ENCODE data around the gene OR7C2.

DNA sequence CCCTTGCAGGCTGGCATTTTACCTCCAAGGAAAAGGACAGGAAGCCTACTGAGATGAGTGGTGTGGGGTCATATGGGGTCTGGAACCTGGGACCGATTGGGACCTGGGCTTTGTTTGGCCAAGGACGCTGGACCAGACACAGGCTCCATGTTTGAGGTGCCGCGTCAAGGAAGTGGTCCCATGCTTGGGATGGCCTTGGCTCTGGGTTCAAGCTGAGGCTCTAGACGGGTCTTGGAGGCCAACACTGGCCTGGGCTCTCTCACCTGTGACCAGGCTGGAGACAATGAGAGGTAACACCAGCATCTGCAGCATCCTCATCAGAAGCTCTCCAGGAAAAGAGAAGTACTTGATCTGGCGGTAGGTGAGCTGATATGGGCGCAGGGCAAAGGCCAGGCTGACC lies 30.2 kb downstream of the OR7C2 start:
- TF ChIP-seq CTCF (IDR thresholded peaks at IDR 0.05) = no peak
- no peak for TF ChIP-seq POLR2A (IDR thresholded peaks at IDR 0.05)
